Activated CD8-positive, alpha-beta T cell treated with anti-CD3 and anti-CD28 coated beads for 36 hours (primary cell): Measurements from ENCODE around the gene CORO1C. TPM values are rescaled to one million over a fixed set of nuclear protein-coding genes. Genes with fewer than 3 reads are reported as not detected.

Experiments used
- ATAC-seq: fragments of 200-7000 bp; cut with Tn5 transposase; one replicate; pipeline ENCODE4 v1.10.0; 2021; ENCODE audit warnings: mild to moderate bottlenecking, moderate library complexity
- CTCF ChIA-PET: fragments of 350-600 bp; sonication (Branson Sonifier 250); formaldehyde crosslinking; loops from one replicate; lab custom pipeline; 2021; ENCODE audit warnings: antibody characterized with exemption; lab: Charles Lee
- POLR2A ChIA-PET: fragments of 350-600 bp; sonication (Branson Sonifier 250); formaldehyde crosslinking; loops from one replicate; lab custom pipeline; 2021; ENCODE audit warnings: antibody characterized with exemption; lab: Charles Lee
- DNase-seq: peaks from one replicate; pipeline ENCODE4 v3.0.0-alpha.2; 2020
- H3K27ac Mint-ChIP-seq: one replicate; pipeline ENCODE4 v1.8.0; 2021; ENCODE audit warnings: mild to moderate bottlenecking, mixed read lengths
- H3K27me3 Mint-ChIP-seq: one replicate; pipeline ENCODE4 v1.8.0; 2021; ENCODE audit warnings: mixed read lengths
- H3K36me3 Mint-ChIP-seq: one replicate; pipeline ENCODE4 v1.8.0; 2021; ENCODE audit warnings: low read depth, mixed read lengths
- H3K4me1 Mint-ChIP-seq: one replicate; pipeline ENCODE4 v1.8.0; 2021; ENCODE audit warnings: low read depth, mixed read lengths
- H3K4me3 Mint-ChIP-seq: one replicate; pipeline ENCODE4 v1.8.0; 2021; ENCODE audit warnings: mild to moderate bottlenecking, moderate library complexity, mixed read lengths
- H3K9me3 Mint-ChIP-seq: one replicate; pipeline ENCODE4 v1.8.0; 2021; ENCODE audit warnings: mixed read lengths
- intact Hi-C: fragments of 100-400 bp; cut with micrococcal nuclease; formaldehyde crosslinking; loops from one replicate; pipeline ENCODE4 v1.10.0; 2022
- total RNA-seq, 2 experiments: library from RNA; stranded (reverse); gene quantifications; one replicate each; pipeline ENCODE4 v1.2.3, GENCODE V29; 2021
- TF ChIP-seq, protein P1 (sequence below): fragments of 200-600 bp; IDR thresholded peaks from one replicate; pipeline ENCODE4 v1.8.0; 2022; ENCODE audit warnings: antibody characterized with exemption, mild to moderate bottlenecking

Gene CORO1C
- total RNA-seq, 2 experiments from 2014 or later = 90.1 to 98.9 TPM

DNA sequence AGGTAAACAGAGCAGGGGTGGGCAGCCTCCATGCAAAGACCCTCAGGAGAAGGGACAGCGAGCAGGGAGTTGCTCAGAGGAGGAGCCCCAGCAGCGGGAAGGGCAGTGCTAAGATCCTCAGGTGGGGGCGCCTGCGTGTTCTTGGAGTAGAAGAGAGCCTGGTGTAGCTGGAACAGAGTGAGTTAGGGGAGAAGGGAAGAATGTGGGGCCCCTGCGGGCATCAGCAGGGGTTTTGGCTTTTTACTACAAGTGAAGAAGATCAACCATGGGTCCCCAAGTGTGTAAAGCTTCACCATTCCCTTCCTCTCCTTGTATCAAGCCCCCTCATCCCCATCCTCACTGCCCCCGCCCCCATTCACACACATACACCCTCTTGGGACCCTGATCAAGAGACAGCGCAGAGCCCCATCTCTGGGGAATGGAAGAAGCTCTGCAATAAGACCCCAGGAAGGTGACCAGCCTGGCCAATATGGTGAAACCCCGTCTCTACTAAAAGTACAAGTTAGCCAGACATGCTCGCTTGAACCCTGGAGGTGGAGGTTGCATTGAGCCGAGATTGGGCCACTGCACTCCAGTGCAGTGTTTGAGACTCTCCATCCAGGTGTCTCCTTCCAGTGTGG, 123.2 kb downstream of the CORO1C start:
- TF ChIP-seq, protein P1, sequence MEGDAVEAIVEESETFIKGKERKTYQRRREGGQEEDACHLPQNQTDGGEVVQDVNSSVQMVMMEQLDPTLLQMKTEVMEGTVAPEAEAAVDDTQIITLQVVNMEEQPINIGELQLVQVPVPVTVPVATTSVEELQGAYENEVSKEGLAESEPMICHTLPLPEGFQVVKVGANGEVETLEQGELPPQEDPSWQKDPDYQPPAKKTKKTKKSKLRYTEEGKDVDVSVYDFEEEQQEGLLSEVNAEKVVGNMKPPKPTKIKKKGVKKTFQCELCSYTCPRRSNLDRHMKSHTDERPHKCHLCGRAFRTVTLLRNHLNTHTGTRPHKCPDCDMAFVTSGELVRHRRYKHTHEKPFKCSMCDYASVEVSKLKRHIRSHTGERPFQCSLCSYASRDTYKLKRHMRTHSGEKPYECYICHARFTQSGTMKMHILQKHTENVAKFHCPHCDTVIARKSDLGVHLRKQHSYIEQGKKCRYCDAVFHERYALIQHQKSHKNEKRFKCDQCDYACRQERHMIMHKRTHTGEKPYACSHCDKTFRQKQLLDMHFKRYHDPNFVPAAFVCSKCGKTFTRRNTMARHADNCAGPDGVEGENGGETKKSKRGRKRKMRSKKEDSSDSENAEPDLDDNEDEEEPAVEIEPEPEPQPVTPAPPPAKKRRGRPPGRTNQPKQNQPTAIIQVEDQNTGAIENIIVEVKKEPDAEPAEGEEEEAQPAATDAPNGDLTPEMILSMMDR = no peak
- POLR2A ChIA-PET = interaction anchor here (0.6 to 0.8 kb wide), 2 partner anchors 62 to 490 kb away, joined by 3 to 4 read pairs; no protein-coding TSS in a partner anchor
- CTCF ChIA-PET = interaction anchor here (0.8 to 15.6 kb wide), 3 partner anchors 10 to 42 kb away, joined by 3 to 645 read pairs (median 13); partner anchors contain the start of genes ISCU and SART3
- DNase-seq (no peak), ATAC-seq (no peak)
- Mint-ChIP-seq H3K36me3 (peaks cover 2% of the 10 kb centered on the region), H3K27me3 (peaks cover 1% of the 10 kb centered on the region), H3K4me1 (peaks cover 10% of the 10 kb centered on the region), H3K9me3 (no peaks in the 10 kb centered on the region), H3K27ac (no peak overlapping the region), H3K4me3 (no peak overlapping the region)
- intact Hi-C loops = no loop called here

DNA sequence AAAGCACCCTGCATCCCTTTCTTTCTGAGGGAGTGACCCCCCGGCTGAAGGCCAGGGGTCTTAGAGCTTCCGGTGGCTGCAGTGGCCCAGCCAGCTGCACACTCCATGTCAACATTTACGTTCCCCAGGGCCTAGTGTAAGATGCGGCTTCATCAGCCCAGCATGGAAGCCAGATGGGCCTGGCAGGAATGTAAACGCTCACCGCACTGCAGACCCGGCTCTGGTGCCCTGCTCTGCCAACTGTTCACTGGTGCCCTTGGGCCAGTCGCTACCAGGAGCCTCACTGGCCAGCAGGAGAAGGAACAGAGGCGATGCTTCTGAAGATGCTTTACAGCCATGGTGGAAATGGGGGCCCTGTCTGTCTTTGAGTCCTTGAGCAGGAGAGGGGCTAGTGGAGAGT, 124.8 kb downstream of the CORO1C start:
- Mint-ChIP-seq H3K4me1 (peaks cover 1% of the 10 kb centered on the region), H3K36me3 (peaks cover 2% of the 10 kb centered on the region), H3K27ac (no peak overlapping the region), H3K27me3 (peaks cover 1% of the 10 kb centered on the region), H3K9me3 (no peaks in the 10 kb centered on the region), H3K4me3 (no peak overlapping the region)
- ATAC-seq (no peak), DNase-seq (no peak)
- CTCF ChIA-PET = interaction anchor here (4.0 kb wide), 1 partner anchor 12 kb away, joined by 13 read pairs; no protein-coding TSS in a partner anchor
- TF ChIP-seq, protein P1 = no peak
- intact Hi-C loops = no loop called here
- POLR2A ChIA-PET = interaction anchor here (0.6 kb wide), 1 partner anchor 79 kb away, joined by 3 read pairs; no protein-coding TSS in a partner anchor

DNA sequence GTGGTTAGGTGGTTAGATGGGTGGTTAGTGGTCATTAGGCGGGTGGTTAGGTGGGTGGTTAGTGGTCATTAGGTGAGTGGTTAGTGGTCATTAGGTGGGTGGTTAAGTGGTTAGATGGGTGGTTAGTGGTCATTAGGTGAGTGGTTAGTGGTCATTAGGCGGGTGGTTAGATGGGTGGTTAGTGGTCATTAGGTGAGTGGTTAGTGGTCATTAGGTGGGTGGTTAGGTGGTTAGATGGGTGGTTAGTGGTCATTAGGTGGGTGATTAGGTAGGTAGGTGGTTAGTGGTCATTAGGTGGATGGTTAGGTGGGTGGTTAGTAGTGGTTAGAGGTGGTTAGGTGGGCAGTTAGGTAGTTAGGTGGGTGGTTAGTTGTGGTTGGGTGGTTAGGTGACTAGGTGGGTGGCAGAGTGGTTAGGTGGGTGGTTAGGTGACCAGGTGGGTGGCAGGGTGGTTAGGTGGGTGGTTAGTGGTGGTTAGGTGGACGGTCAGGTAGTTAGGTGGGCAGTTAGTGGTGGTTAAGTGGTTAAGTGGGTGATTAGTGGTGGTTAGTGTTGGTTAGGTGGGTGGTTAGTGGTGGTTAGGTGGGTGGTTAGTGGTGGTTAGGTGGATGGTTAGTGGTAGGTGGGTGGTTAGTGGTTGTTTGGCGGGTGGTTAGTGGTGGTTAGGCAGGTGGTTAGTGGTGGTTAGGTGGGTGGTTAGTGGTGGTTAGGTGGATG, 125.5 kb downstream of the CORO1C start:
- DNase-seq (no peak), ATAC-seq (peak; percentile 20)
- ChIA-PET CTCF (interaction anchor here (4.0 kb wide), 1 partner anchor 12 kb away, joined by 13 read pairs; no protein-coding TSS in a partner anchor), POLR2A (interaction anchor here (0.6 kb wide), 1 partner anchor 78 kb away, joined by 3 read pairs; no protein-coding TSS in a partner anchor)
- Mint-ChIP-seq H3K4me3 (peak overlapping the region; percentile 45), H3K27me3 (peaks cover 1% of the 10 kb centered on the region), H3K4me1 (no peaks in the 10 kb centered on the region), H3K27ac (peak overlapping the region; percentile 52), H3K36me3 (peaks cover 2% of the 10 kb centered on the region), H3K9me3 (no peaks in the 10 kb centered on the region)
- TF ChIP-seq, protein P1 = no peak
- intact Hi-C loops = no loop called here

DNA sequence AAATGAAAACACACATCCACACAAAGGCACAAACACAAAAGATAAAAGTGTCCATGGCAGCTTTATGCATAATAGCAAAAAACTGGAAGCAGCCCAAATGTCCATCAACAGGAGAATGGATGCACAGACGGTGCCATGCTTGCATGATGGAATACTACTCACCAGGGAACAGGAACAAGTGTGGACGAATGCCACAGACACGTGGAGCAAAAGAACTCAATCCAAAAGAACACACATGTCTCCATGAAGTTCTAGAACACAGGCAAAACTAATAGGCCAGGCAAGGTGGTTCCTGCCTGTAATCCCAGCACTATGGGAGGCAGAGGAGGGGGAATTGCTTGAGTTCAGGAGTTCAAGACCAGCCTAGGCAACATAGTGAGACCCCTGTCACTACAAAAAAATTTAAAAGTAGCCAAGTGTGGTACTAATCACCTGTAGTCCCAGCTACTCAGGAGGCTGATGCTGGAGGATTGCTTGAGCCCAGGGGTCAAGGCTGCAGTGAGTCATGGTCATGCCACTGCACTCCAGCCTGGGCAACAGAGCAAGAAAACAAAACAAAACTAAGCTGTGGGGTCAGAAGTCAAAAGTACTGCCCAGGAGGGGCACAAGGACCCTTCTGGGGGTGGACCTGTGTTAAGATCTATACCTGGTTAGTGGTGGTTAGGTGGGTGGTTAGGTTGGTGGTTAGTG, 126.2 kb downstream of the CORO1C start:
- no peak for DNase-seq
- Mint-ChIP-seq H3K4me1 (no peaks in the 10 kb centered on the region), H3K4me3 (peak overlapping the region; percentile 45), H3K9me3 (no peaks in the 10 kb centered on the region), H3K36me3 (peaks cover 2% of the 10 kb centered on the region), H3K27me3 (peaks cover 1% of the 10 kb centered on the region), H3K27ac (peak overlapping the region; percentile 52)
- ATAC-seq = peak; percentile 30
- CTCF ChIA-PET = interaction anchor here (1.6 to 4.0 kb wide), 3 partner anchors 13 to 59 kb away, joined by 4 to 13 read pairs (median 13); no protein-coding TSS in a partner anchor
- intact Hi-C loops = no loop called here
- TF ChIP-seq, protein P1 = no peak
- POLR2A ChIA-PET = interaction anchor here (0.9 kb wide), 1 partner anchor 13 kb away, joined by 4 read pairs; no protein-coding TSS in a partner anchor
